Measurements from ENCODE around the gene NDUFV3.
A peak's percentile ranks its signal among the peaks of the same experiment; 100 is the strongest.
"Not testable (repeated sequence)": the region's sequence is repeated elsewhere in the genome, so short reads cannot be mapped to it uniquely, and the experiment has no call there.

The NDUFV3 gene

DNA sequence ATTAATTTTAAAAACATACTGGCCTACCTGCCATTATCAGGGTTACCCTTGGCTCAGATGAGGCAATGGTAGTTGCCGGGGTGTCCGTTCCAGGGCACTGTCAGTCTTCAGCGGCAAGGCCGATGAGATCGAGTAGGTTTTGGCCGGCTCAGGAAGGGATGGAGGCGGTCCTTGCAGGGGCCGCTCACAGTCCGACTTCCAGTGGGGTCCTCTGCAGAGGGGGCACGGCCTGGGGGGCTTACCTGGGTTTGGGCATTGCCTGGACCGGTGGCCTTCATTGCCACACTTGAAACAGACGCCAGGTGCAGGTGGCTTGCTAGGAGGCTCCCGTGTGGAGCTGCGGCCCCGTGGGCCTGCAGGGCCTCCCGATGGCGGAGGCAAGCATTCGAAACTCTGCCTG, 29.8 kb downstream of the NDUFV3 start:
- Histone ChIP-seq H3K27me3 (replicated peaks; ENCODE audit: control insufficient read depth, insufficient read depth, low read length, poor library complexity, severe bottlenecking) (no peaks in the 10 kb centered on the region), H3K27ac (ENCODE audit: insufficient read depth, low read length, poor library complexity, severe bottlenecking) (no peak overlapping the region), H3K4me1 (ENCODE audit: control insufficient read depth, insufficient read depth, low read length, poor library complexity, severe bottlenecking) (peaks cover 4% of the 10 kb centered on the region), H3K4me3 (ENCODE audit: insufficient read depth, low read depth, low read length, poor library complexity, severe bottlenecking) (no peak overlapping the region), H3K36me3 (ENCODE audit: control insufficient read depth, insufficient read depth, low read length) (no peaks in the 10 kb centered on the region), H3K9me3 (ENCODE audit: control insufficient read depth, low read length) (no peaks in the 10 kb centered on the region)
- no peak for DNase-seq

GRCh38 chr21:42923553-42924432, 30.7 kb downstream of the NDUFV3 start:
- peak; percentile 13 to 38 (median 30) for DNase-seq
- H3K27me3 ChIP-seq (replicated peaks; ENCODE audit: control insufficient read depth, insufficient read depth, low read length, poor library complexity, severe bottlenecking), result no peaks in the 10 kb centered on the region
- peaks cover 4% of the 10 kb centered on the region for H3K4me1 ChIP-seq (ENCODE audit: control insufficient read depth, insufficient read depth, low read length, poor library complexity, severe bottlenecking)
- no peak overlapping the region for H3K27ac ChIP-seq (ENCODE audit: insufficient read depth, low read length, poor library complexity, severe bottlenecking)
- H3K36me3 ChIP-seq (ENCODE audit: control insufficient read depth, insufficient read depth, low read length), result no peaks in the 10 kb centered on the region
- no peaks in the 10 kb centered on the region for H3K9me3 ChIP-seq (ENCODE audit: control insufficient read depth, low read length)
- no peak overlapping the region for H3K4me3 ChIP-seq (ENCODE audit: insufficient read depth, low read depth, low read length, poor library complexity, severe bottlenecking)

DNA sequence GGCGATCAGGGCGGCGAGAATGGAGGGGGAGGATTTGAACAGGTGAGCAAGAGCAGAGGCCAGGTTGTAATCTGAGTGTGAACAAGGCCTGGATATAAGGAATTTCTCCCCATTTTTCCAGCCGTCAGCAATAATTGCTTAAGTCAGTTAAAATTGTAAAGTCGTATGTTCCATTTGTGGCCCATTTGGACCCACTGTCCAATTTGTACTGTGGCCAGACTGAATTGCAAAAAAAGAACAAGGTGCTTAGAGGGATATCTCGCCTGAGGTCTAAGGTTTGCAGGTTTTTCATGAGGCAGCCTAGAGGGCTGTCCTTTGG, 31.3 kb downstream of the NDUFV3 start:
- Histone ChIP-seq H3K27ac (ENCODE audit: insufficient read depth, low read length, poor library complexity, severe bottlenecking) (no peak overlapping the region), H3K36me3 (ENCODE audit: control insufficient read depth, insufficient read depth, low read length) (no peaks in the 10 kb centered on the region), H3K27me3 (replicated peaks; ENCODE audit: control insufficient read depth, insufficient read depth, low read length, poor library complexity, severe bottlenecking) (no peaks in the 10 kb centered on the region), H3K4me3 (ENCODE audit: insufficient read depth, low read depth, low read length, poor library complexity, severe bottlenecking) (no peak overlapping the region), H3K4me1 (ENCODE audit: control insufficient read depth, insufficient read depth, low read length, poor library complexity, severe bottlenecking) (peaks cover 4% of the 10 kb centered on the region), H3K9me3 (ENCODE audit: control insufficient read depth, low read length) (no peaks in the 10 kb centered on the region)
- DNase-seq, result no peak

DNA sequence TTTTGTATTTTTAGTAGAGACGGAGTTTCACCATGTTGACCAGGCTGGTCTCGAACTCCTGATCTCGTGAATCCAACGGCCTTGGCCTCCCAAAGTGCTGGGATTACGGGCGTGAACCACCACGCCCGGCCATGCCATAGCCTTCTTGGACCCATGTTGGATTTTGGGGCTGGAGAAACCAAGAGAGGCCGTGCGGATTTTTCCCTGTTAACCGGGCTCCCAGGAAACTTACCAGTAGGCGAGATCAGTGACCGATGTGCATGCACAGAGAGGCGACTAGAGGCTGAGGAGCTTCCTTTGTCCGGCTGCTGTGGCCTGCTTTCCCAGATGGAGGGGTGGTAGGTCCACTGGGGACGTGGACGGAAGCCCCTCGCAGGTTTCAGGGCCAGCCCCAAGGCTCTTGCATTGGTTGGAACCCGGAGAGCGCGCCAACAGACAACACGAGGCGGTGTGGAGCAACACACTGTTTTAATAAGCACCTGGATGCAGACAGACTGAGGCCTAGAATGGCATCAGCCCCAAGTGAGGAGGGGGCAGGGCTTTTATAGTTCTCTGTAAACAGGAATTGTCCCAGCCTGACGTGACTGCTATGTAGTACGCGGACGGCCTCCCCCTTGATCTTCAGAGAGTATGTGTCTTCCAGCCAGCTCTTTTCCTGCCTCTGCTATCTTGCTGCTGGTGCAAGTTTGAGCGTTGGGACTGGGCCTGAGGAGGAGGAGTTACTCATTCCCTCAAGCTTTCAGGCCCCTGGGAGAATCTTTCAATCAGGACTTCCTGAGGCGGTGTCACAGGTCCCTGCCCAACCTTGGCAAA, 32.2 kb downstream of the NDUFV3 start, which contains the start of gene ERVH48-1:
ERVH48-1 (minus strand) TSS at position 517 of the 813 bp plus-strand sequence. CDS start 6,624 bp downstream, outside the sequence.
- no peaks in the 10 kb centered on the region for H3K27me3 ChIP-seq (replicated peaks; ENCODE audit: control insufficient read depth, insufficient read depth, low read length, poor library complexity, severe bottlenecking)
- H3K36me3 ChIP-seq (ENCODE audit: control insufficient read depth, insufficient read depth, low read length), result no peaks in the 10 kb centered on the region
- H3K9me3 ChIP-seq (ENCODE audit: control insufficient read depth, low read length), result no peaks in the 10 kb centered on the region
- H3K27ac ChIP-seq (ENCODE audit: insufficient read depth, low read length, poor library complexity, severe bottlenecking), result no peak within 1 kb of the TSS
- no peak within 1 kb of the TSS for H3K4me3 ChIP-seq (ENCODE audit: insufficient read depth, low read depth, low read length, poor library complexity, severe bottlenecking)
- peaks cover 4% of the 10 kb centered on the region for H3K4me1 ChIP-seq (ENCODE audit: control insufficient read depth, insufficient read depth, low read length, poor library complexity, severe bottlenecking)
- DNase-seq, result no peak

DNA sequence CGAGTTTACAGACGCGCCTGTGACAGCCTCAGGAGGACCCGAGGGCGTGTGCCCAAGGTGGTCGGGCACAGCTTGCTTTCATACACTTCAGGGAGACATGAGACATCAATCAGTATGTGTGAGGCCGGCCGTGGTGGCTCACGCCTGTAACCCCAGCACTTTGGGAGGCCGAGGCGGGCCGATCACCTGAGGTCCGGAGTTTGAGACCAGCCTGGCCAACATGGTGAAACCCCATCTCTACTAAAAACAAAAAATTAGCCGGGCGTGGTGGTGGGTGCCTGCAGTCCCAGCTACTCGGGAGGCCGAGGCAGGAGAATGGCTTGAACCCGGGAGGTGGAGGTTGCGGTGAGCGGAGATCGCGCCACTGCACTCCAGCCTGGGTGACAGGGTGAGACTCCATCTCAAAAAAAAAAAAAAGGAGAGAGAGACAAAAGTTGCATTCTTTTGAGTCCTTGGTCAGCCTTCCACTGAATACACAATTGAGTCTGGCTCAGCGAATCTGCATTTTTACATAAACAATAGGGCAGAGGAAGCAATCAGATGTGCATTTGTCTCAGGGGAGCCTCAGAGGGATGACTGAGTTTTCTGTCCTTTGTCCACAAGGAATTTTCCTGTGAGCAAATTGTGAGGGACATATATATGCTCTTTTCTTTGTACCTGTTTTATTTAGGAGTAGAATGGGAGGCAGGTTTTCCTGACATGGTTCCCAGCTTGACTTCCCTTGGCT, 34.5 kb downstream of the NDUFV3 start:
- not testable (repeated sequence) for DNase-seq

DNA sequence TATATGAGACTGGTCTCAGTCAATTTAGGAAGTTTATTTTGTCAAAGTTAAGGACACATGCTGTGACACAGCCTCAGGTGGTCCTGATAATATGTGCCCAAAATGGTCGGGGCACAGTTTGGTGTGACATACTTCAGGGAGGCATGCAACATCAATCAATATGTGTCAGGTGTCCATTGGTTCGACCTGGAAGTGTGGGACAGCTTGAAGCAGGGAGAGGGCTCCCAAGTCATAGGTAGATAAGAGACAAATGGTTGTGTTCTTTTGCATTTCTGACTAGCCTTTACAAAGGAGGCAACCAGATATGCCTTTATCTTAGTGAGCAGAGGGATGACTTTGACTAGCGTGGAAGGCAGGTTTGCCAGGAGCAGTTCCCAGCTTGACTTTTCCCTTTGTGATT, 36.9 kb downstream of the NDUFV3 start:
- DNase-seq, result no peak
- no peak overlapping the region for H3K27ac ChIP-seq (ENCODE audit: insufficient read depth, low read length, poor library complexity, severe bottlenecking)
- H3K27me3 ChIP-seq (replicated peaks; ENCODE audit: control insufficient read depth, insufficient read depth, low read length, poor library complexity, severe bottlenecking), result no peaks in the 10 kb centered on the region
- H3K36me3 ChIP-seq (ENCODE audit: control insufficient read depth, insufficient read depth, low read length), result no peaks in the 10 kb centered on the region
- H3K9me3 ChIP-seq (ENCODE audit: control insufficient read depth, low read length), result no peaks in the 10 kb centered on the region
- no peaks in the 10 kb centered on the region for H3K4me1 ChIP-seq (ENCODE audit: control insufficient read depth, insufficient read depth, low read length, poor library complexity, severe bottlenecking)
- H3K4me3 ChIP-seq (ENCODE audit: insufficient read depth, low read depth, low read length, poor library complexity, severe bottlenecking), result no peak overlapping the region

More for the DNA sequence above, 34.5 kb downstream of the NDUFV3 start:
- H3K27me3 ChIP-seq (replicated peaks; ENCODE audit: control insufficient read depth, insufficient read depth, low read length, poor library complexity, severe bottlenecking); H3K4me3 ChIP-seq (ENCODE audit: insufficient read depth, low read depth, low read length, poor library complexity, severe bottlenecking); H3K4me1 ChIP-seq (ENCODE audit: control insufficient read depth, insufficient read depth, low read length, poor library complexity, severe bottlenecking); H3K9me3 ChIP-seq (ENCODE audit: control insufficient read depth, low read length); H3K36me3 ChIP-seq (ENCODE audit: control insufficient read depth, insufficient read depth, low read length); H3K27ac ChIP-seq (ENCODE audit: insufficient read depth, low read length, poor library complexity, severe bottlenecking): not testable (repeated sequence)

DNA sequence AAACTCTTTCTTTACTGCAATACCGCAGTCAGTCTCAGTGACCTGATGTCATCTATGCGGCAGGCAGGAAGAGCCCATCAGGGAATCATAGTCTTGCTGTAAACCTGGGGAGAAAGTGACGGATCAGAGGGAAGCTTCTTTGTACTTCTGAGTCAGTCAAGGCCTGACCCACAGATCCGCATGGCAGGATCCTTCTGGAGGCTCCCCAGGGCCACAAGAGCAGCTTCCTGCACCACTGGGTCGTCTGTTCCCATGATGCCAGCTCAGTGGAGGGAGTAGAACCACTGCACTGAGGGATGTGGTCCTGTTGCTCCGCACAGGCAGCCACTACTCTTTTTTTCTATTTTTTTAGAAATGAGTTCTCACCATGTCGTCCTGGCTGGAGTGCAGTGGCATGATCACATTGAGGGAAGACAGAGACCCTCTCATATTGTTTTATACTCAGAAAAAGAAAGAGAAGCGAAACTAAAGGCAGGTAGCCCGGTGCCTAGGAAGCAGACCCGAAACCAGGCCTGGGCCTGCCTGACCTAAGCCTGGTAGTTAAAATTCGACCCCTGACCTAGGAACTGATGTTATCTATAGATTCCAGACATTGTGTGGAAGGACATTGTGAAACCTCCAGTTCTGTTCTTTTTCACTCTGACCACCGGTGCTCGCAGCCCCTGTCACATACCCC, 38.6 kb downstream of the NDUFV3 start:
- H3K27me3 ChIP-seq (replicated peaks; ENCODE audit: control insufficient read depth, insufficient read depth, low read length, poor library complexity, severe bottlenecking), result no peaks in the 10 kb centered on the region
- H3K27ac ChIP-seq (ENCODE audit: insufficient read depth, low read length, poor library complexity, severe bottlenecking), result no peak overlapping the region
- H3K36me3 ChIP-seq (ENCODE audit: control insufficient read depth, insufficient read depth, low read length), result no peaks in the 10 kb centered on the region
- DNase-seq, result no peak
- H3K4me3 ChIP-seq (ENCODE audit: insufficient read depth, low read depth, low read length, poor library complexity, severe bottlenecking), result no peak overlapping the region
- H3K9me3 ChIP-seq (ENCODE audit: control insufficient read depth, low read length), result no peaks in the 10 kb centered on the region
- H3K4me1 ChIP-seq (ENCODE audit: control insufficient read depth, insufficient read depth, low read length, poor library complexity, severe bottlenecking), result no peaks in the 10 kb centered on the region

DNA sequence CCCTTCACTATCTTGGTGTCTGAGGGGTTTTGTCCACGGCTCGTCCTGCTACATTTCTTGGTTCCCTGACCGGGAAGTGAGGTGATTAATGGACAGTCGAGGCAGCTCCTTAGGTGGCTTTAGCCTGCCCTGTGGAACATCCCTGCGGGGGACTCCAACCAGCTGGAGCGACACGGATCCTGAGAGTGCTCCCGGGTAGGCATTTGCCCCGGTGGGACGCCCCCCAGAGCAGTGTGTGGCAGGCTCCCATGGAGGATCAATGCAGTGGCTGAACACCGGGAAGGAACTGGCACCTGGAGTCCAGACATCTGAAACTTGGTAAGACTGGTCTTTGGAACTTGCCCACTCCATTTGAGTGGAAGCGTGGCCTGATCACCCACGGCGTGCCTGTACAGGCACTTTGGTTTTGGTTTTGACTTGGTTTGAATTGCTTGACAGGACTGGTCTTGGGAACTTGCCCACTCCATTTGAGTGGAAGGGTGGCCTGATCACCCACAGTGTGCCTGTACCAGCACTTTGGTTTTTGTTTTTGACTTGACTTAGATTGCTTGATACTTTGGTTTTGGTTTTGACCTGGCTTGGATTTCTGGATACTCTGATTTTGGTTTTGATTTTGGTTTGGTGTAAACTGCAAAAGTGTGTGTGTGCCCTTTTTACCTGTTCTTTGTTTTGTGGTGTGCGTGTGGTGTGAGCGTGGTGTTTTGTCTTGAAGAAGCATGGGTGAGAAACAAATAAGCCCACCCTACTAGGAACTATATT, 39.4 kb downstream of the NDUFV3 start:
- DNase-seq; H3K27ac ChIP-seq (ENCODE audit: insufficient read depth, low read length, poor library complexity, severe bottlenecking); H3K27me3 ChIP-seq (replicated peaks; ENCODE audit: control insufficient read depth, insufficient read depth, low read length, poor library complexity, severe bottlenecking); H3K4me3 ChIP-seq (ENCODE audit: insufficient read depth, low read depth, low read length, poor library complexity, severe bottlenecking); H3K36me3 ChIP-seq (ENCODE audit: control insufficient read depth, insufficient read depth, low read length); H3K4me1 ChIP-seq (ENCODE audit: control insufficient read depth, insufficient read depth, low read length, poor library complexity, severe bottlenecking); H3K9me3 ChIP-seq (ENCODE audit: control insufficient read depth, low read length): not testable (repeated sequence)

Data from effector memory CD4-positive, alpha-beta T cell (primary cell).